ENCODE results near the gene ADAMTS12.

ADAMTS12 gene

GRCh38 chr5:33842456-33842855 lies 49.3 kb downstream of the ADAMTS12 start:
- DNase-seq = no peak

- no peak for DNase-seq
These were observed 49.9 kb downstream of the ADAMTS12 start for GRCh38 chr5:33841891-33842290.

GRCh38 chr5:33840927-33841547 lies 50.8 kb downstream of the ADAMTS12 start:
- no peak for DNase-seq

- DNase-seq = no peak
These were observed 54.5 kb downstream of the ADAMTS12 start for GRCh38 chr5:33837301-33837700.

- no peak for DNase-seq
These were observed 57.5 kb downstream of the ADAMTS12 start for GRCh38 chr5:33834334-33834733.

- DNase-seq = no peak
These were observed 58.6 kb downstream of the ADAMTS12 start for GRCh38 chr5:33833237-33833575.

GRCh38 chr5:33832404-33833236 lies 59.2 kb downstream of the ADAMTS12 start:
- DNase-seq = no peak

GRCh38 chr5:33831041-33831440 lies 60.7 kb downstream of the ADAMTS12 start:
- no peak for DNase-seq

- no peak for DNase-seq
These were observed 62.4 kb downstream of the ADAMTS12 start for GRCh38 chr5:33829430-33829829.

GRCh38 chr5:33828626-33829308 lies 63.0 kb downstream of the ADAMTS12 start:
- peak; percentile 100 for DNase-seq

GRCh38 chr5:33827885-33828284 lies 63.9 kb downstream of the ADAMTS12 start:
- DNase-seq = no peak

- no peak for DNase-seq
These were observed 64.6 kb downstream of the ADAMTS12 start for GRCh38 chr5:33827018-33827707.

GRCh38 chr5:33824516-33825195 lies 67.1 kb downstream of the ADAMTS12 start:
- no peak for DNase-seq

- DNase-seq = no peak
These were observed 74.5 kb downstream of the ADAMTS12 start for GRCh38 chr5:33817301-33817700.

- DNase-seq = no peak
These were observed 75.0 kb downstream of the ADAMTS12 start for GRCh38 chr5:33816791-33817190.

GRCh38 chr5:33812746-33813145 lies 79.0 kb downstream of the ADAMTS12 start:
- no peak for DNase-seq

GRCh38 chr5:33810491-33811120 lies 81.2 kb downstream of the ADAMTS12 start:
- no peak for DNase-seq

GRCh38 chr5:33809936-33810335 lies 81.9 kb downstream of the ADAMTS12 start:
- no peak for DNase-seq

GRCh38 chr5:33808699-33809098 lies 83.1 kb downstream of the ADAMTS12 start:
- DNase-seq = no peak

GRCh38 chr5:33807771-33808170 lies 84.0 kb downstream of the ADAMTS12 start:
- DNase-seq = no peak

GRCh38 chr5:33806738-33807442 lies 84.9 kb downstream of the ADAMTS12 start:
- no peak for DNase-seq

GRCh38 chr5:33801292-33801691 lies 90.5 kb downstream of the ADAMTS12 start:
- DNase-seq = no peak

Data from NCI-H524 treated with DMSO at 0.1 percent for 48 hours (cell line).